NCI-H2107 treated with DMSO at 0.1 percent for 48 hours (cell line): ENCODE data around the gene LCT.
A peak's percentile ranks its signal among the peaks of the same experiment; 100 is the strongest.
"Not testable (repeated sequence)": the region's sequence is repeated elsewhere in the genome, so short reads cannot be mapped to it uniquely, and the experiment has no call there.

ENCODE experiments used
- DNase-seq: peaks from one replicate; lab custom pipeline; 2025; ENCODE audit not compliant: unreplicated experiment; lab: John Stamatoyannopoulos, UW

Gene LCT

DNA sequence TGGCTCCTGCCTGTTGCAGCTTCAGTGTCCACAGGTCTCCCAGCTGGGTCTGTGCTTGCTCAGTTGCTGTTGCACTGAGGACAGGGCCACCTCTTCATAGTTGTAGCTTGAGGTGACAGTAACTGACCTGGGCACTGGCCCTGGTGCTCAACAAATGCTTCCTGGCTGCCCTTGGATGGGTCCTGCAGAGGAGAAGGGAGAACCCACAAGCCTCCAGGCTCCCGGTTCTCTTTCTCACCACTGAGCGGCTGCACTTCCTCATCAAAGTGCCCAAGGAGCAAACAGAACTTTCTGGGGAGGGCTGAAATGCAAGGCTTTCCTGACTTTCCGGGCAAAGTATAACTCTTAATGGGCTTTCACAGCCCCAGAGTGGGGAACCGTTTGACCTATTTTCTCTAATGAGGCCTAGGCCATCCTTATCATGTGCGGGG is 38.7 kb downstream of the LCT start:
- no peak for DNase-seq

DNA sequence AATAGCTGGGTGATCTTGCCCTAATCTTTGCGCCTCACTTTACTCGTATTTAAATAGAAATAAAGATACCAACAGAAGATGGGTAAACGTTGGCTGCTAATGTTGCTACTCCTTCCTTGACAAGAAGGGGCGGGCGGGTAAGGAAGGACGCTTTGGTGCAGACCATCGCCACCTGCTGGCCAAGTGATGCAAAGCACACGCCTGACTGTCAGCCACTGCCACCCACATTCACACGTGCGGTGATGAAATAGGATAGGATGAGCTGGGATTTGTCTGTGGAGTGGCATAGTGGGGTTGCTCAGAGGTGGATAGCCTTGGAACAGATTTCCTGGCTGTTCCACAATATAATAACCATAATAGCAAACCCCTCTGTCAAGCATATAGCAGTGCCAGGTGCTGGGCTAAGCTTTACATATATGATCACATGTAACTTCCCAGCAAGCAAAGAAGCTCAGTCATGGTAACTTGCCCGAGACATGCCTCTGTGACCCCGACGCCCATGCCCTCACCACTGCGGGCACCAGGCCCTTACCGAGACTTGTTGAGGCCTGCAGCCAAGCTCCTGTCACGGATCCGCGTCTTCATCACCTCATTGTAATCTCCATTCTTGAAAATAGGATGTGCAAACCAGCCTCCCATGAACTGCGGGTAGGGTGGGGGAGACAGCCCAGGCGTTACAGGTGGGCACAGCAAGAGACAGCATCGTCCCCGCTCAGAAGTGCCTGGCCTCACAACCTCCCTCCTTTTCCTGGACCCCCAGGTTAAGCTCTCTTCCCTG is 39.3 kb downstream of the LCT start:
- DNase-seq, result peak; percentile 66

DNA sequence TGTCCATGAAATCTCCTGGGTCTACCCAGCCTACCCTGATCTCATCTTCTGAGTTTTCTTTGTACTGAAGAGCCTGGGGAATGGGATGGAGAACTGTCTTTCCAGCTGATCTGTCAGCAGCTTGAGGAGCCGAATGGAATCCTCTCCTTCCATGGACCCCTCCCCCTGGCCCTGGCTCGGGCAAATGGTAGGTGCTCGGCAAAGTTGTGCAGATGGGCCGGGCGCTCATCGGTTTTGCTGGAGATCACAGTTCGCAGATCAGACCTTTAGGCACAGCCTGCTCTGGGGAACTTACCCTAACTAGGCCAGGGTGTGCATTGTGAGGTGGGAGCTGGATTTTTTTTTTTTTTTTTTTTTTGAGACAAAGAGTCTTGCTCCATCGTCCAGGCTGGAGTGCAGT is 40.4 kb downstream of the LCT start:
- DNase-seq, result no peak

DNA sequence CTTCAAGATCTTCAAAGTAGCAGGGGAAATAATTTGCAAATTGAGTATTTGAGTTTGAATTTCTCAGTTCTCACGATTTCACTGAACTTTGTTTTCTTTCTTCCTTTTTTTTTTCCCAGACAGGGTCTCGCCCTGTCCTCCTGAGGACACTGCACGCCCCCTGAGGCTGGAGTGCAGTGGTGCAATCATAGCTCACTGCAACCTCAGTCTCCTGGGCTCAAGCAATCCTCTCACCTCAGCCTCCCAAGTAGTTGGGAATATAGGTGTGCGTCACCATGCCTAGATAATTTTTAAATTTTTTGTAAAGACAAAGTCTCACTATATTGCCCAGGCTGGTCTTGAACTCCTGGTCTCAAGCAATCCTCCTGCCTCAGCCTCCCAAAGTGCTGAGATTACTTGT is 41.3 kb downstream of the LCT start:
- DNase-seq, result not testable (repeated sequence)

DNA sequence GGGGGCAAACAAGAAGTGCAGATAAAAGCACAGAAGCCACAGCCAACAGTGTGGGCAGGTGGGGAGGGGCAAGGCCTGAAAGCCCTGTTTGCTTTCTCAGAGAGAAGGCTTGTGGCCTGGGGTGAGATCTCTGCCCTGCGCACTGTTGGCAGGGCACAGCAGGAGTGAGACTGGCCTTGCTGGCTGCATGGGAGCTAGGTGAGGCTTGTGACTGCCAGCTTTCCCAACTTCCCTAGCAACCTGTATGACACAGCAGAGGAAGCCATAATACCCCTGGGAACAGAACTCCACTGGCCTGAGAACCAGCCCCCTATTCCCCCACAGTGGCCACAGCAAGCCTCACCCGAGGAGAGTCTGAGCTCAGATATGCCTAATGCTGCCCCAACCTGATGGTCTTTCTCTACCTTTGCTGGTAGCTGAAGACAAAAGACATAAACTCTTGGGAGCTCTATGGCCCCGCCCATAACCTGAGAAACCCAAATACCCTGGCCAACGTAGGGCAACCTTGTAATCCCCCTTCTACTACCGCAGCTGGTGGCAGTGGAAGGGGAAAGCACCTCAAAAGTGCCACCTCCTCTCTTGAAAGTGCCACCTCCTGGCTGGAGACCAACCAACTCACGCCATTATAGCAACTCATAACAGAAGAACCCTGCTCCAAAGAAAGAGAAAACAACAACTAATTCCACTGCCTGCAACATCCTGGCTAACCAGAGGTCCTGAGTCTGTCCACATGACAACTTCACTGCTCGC is 44.4 kb downstream of the LCT start:
- no peak for DNase-seq

DNA sequence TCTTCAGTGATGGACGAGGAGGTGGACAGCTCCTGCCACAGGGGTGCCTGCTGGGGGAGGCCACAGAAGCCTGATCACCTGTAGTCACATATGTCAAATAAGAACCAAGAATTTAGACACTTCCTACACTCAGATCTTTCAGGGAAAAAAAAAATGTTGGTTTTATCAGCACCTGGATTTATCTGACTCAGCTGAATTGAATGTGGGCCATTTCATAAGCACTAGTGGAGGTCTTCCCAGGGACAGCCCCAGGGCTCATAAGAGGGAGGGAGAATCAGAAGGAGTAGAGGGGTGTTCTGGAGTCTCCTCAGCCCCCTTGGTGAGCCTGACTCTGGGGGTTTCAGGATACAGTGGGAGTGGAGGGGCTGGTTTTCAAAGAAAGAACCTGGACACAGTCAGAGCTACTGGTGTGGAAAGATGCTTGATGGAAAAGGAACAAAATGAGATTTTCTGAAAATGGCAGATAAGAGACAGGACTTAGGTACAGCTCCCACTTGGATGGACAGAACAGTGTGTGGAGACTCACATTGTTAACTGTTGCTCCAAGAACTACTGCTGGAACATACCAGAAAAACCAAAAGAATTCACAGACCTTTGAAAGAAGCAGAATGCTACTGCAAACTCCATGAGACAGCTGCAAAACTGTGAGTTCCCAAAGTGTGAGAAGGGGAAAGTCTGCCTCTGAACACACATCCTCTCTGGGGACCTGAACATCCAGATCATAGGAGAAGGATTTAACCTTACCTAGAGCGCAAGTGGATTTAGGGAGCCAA is 45.4 kb downstream of the LCT start:
- no peak for DNase-seq

DNA sequence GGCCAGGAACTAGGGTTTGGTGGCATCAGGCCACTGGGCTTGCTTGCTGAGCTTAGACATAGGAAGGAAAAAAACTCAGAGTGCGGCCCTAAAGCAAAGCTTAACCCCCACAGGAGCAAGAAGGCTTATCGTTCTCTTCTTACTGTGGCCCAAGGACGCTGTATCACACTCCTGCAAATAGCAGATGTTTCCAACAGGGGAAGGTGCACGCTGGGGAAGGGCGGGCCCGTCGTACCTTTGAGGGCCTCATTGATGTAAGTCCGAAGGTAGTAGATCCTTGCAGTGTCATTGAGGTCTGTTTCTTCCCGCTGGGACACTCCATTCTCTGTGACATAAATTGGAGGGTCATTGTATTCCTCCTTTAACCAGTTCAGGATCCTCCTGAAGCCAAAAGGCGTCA is 46.6 kb downstream of the LCT start:
- no peak for DNase-seq

DNA sequence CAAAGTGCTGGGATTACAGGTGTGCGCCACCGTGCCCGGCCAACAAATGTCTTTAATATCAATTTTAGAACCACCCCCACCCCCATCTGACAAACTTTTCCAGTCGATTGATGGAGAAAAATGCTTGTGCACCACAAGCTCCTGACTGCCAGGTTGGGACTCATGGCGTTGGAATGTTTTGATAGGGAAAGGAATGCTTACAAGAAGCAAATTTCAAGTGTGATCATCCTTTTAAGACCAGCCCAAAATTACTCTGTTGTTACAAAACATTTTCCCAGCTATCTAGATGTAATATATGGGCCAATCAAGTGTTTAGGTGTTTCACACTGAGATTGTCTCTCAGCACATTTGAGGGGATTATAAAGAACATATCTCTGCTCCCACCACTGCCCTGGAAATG is 50.2 kb downstream of the LCT start:
- DNase-seq, result no peak

DNA sequence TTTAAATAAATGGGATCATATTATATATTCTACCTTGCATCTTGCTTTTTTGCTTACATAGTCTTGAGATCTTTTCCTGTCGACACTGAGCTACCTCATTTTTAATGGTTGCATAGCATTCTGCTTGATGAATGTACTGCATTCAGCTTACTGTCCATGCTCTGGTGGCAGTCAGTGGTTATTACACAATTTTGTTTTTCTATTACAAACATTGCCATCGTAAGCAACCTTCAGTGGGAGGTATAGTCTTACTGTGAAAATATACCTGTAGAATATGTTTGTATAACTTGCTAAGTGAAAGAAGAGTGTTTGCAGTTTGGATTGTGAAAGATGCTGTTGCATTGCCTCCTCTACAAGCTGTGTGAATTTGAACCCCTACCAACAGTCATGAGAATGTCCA is 52.0 kb downstream of the LCT start:
- no peak for DNase-seq

DNA sequence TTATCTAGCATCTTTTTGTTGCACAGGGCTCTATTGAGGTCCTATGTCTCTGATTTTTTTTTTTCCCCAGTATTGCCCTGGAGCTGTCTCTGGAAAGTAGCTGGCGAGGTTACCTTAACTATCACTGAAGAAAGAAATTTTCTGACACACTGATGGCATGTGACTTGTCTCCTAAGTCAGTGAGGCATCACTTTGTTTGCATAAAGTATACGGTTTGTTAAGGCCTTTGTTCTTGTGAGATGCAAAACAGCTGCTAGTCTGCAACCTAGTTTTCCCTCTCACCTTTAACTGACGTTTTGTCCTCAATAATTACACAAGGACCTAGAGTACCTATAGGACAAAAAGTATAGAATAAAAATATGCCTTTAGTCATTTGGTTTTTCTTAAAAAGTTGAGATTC is 53.5 kb downstream of the LCT start:
- no peak for DNase-seq

DNA sequence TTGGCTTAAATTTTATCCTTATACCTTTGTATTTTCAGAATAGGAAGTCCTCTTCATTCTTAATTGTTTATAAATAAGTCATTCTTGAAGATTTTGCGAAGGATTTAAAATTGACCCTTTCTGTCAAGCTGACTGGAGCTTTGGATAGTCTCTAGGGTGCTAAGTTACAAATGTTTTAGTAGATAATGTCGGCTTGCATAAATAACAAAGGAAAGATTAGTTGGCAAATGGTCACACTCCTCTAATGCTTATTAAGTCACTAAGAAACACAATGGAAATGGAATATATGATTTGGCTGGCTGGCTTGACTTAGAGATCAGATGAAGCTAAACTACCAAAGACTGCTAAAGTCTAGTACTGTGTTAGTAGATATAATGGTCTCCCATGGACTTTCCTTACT is 54.8 kb downstream of the LCT start:
- no peak for DNase-seq

DNA sequence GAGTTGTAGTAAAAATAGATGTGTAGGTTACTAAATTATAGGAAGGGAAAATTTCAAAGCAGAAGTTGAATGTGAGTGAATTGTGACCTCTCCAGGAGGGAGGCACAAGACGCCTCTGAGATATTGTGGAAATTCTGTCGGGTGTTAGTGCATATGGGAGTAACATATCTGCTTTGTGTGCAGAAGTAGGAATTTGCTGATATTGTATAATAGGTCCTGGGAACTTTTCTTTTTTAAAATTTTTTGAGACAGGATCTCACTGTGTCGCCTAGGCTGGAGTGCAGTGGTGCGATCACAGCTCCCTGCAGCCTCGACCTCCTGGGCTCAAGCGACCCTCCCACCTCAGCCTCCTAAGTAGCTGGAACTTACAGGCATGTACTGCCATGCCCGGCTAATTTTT is 60.6 kb downstream of the LCT start:
- no peak for DNase-seq

DNA sequence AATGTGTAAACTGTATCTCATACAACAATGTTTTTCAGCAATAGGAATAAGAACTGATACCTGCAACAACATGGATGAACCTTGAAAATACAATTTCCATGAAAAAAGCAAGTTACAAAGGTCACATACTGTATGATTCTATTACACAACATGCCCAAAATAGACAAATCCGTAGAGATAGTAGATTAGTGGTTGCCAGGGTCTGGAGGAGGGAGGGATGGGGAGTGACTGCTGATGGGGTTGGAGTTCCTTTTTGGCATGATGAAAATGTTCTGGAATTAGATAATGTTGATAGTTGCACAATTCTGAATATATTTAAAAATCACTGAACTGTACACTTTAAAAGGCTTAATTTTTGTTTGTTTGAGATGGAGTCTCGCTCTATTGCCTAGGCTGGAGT is 61.6 kb downstream of the LCT start:
- DNase-seq, result no peak

DNA sequence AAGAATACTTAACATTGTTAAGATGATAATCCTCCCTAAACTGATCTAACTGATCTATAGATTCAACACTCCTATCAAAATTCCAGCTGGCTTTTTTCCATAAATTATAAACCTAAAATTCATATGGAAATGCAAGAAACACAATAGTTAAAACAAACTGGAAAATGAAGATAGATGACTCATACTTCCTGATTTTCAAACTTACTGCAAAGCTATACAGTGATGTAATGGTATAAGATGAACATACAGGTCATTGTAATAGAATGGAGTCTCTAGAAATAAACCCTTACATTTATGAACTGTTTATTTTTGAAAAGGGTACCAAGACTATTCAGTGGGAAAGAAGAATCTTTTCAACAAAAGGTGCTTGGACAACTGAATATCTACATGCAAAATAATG is 63.1 kb downstream of the LCT start:
- DNase-seq, result no peak

DNA sequence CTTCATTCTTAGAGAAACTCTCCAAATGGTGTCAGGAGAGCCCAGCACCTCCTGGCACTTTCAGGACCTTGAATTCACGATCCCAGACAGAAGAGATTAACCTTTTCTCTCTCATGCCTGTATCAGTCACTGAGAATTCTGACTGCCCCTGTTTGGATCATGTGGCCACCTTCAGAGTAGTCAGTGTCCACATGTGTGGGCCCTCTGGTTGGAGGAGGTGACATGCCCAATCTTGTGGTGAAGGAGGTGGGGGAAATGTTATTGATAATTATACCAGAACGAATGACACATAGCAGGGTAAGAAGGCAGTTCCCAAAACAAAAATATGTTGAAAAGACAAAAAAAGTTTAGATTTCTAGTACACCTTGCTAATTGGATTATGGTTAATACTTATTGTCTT is 63.7 kb downstream of the LCT start:
- no peak for DNase-seq

DNA sequence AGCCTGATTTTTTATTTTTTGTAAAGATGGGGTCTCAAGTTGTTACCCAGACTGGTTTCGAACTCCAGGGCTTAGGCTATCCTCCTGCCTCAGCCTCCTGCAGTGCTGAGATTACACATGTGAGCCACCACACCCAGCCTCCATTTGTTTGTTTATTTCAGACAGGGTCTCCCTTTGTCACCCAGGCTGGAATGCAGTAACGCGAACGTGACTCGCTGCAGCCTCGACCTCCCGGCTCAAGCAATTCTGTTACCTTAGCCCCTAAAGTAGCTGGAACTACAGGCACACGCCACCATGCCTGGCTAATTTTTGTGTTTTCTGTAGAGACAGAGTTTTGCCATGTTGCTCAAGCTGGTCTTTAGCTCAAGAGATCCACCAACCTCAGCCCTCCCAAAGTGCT is 68.1 kb downstream of the LCT start:
- DNase-seq, result no peak

DNA sequence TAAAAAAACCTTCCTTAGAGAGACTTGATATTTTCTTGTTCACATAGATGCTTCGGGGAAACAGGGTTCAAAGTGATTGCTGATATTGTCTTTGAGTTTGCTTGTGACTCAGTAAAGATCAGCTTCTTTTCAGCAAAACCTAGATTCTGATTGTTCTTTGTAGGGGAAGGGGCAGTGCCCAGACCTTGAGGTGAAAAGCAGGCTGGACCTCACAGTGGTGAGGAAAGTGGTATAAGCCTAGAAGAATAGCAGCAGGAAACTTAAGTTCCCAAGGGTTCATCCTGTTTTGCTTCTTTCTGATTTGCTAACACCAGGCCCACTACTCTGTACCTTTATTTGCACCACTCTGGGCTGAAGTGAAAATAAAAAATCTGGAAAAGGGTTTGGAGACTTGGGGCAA is 74.5 kb downstream of the LCT start:
- DNase-seq, result no peak

DNA sequence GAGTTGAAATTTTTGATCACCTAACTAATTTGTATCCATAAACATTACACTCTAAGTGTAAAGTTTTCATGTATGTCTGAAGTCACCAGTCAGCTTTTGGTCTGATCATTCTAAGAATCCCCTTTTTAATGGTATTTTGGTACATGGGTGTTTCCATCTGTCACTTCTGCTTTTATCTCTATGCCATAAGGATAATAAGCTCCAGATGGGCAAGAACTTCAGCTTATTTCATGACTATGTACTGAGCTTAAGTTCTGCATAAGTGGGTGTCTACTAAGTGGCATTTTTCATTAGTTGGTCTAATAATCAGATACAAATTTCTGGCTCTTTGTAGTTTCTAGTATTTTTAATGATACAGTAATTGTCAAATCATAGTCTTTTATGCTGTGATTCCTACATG is 75.0 kb downstream of the LCT start:
- no peak for DNase-seq

DNA sequence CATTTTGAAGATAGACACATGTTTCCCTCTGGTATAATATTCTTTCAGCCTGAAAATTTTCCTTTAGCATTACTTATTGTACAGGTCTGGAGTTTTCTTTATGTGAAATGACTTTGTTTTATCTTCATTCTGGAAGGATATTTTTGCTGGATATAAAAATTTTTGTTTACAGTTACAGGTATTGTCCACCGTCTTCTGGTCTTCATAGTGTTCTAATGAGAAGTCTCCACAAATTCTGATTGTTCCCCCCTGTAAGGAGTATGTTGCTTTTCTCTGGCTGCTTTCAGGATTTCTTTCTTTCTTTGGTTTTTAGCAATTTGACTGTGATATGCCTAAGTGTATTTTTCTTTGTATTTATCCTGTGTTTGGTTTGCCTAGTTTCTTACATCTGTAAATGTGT is 80.3 kb downstream of the LCT start:
- no peak for DNase-seq

DNA sequence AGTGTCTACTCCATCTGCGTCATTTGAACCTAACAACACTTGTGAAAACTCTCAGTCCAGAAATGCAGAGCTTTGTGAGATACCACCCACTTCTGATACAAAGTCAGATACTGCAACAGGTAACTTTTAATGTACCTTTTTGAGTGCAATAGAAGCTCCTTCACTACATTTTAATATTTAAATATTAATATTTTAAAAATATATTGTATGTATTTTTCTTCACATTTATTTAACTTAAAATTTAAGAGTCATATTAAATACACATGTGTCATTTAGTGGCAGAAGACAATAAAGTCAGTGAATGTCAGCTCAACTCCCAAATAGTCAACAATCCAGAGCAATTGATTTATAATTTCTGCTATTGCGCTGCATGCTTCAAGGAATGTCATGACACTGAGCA is 81.4 kb downstream of the LCT start:
- no peak for DNase-seq

DNA sequence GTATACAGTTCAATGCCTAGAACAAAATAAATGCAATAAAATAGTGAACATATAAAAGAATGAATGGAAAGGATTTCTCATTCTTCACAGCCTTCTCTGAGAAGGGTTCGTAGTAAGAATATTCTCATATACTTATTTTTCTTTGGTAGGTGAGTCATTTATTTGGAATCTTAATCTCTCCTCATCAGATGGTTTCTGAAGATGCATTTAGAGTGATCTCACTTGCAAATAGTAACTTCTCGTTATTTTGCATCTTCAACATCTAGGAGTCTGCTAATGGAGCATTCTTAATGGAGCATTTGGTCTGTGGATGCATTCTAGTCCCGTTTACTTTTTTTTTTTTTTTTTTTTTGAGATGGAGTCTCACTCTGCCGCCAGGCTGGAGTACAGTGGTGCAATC is 91.4 kb downstream of the LCT start:
- no peak for DNase-seq

DNA sequence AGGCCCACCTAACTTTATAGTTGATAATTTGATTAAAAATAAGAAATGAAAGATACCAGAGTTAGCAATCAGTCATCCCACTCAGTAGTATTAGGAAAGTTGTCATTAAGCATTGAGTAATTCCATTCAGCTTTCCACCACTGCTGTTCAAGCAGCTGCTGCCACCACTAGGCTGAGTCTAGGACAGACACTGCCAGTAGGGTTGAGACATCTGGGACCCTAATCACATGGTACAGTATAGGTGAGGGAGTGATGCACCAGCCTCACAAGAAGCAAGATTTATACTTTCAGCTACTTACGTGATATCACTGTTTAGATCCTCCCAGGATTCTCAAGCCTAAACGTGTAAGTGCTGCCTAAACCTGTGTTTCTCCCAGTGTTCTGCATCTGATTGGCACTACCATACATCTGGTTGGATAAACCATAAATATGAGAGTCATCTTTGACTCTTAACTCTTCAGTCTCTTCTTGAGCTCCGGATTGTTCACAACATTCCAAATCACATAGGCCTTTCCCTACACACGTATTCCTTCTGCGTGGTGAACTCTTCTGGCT is 92.1 kb downstream of the LCT start:
- peak; percentile 5 for DNase-seq
